H1 (cell line): ENCODE data around the gene PXN. TPM values are rescaled to one million over a fixed set of nuclear protein-coding genes. Genes with fewer than 3 reads are reported as not detected.
A peak's percentile ranks its signal among the peaks of the same experiment; 100 is the strongest.

ENCODE experiments used
- CTCF ChIA-PET: fragments of 300-600 bp; sonication (Branson Sonifier 250); formaldehyde crosslinking; loops from one replicate; lab custom pipeline; 2021; ENCODE audit not compliant: partially characterized antibody; lab: Charles Lee
- POLR2A ChIA-PET: fragments of 300-600 bp; sonication (Branson Sonifier 250); formaldehyde crosslinking; loops from one replicate; lab custom pipeline; 2021; ENCODE audit warnings: inconsistent platforms; ENCODE audit not compliant: partially characterized antibody; lab: Charles Lee
- DNase-seq, 2 experiments: peaks; one replicate each; pipeline versions ENCODE4 v3.0.0 to v3.0.0-alpha.2; 2010 to 2022; ENCODE audit warnings: low spot score in 2 of 2, low read depth in 1 of 2, mixed read lengths in 1 of 2
- FAIRE-seq: peaks from 2 replicates; lab custom pipeline; 2011; peaks lifted over from hg19 to GRCh38; lab: Jason Lieb, UNC
- H2AFZ ChIP-seq: 2 replicates; pipeline ENCODE4 v1.8.1; 2012; ENCODE audit warnings: low read length, inconsistent platforms
- H2AK5ac ChIP-seq: 2 replicates; pipeline ENCODE4 v1.6.1; 2013; ENCODE audit warnings: low read depth, low read length
- H2BK120ac ChIP-seq: replicated peaks from 2 replicates; pipeline ENCODE3; 2013; ENCODE audit warnings: low read depth, low read length, inconsistent platforms
- H2BK12ac ChIP-seq: 2 replicates; pipeline ENCODE4 v1.6.1; 2013; ENCODE audit warnings: low read depth, low read length
- H2BK15ac ChIP-seq: 2 replicates; pipeline ENCODE4 v1.6.1; 2013; ENCODE audit warnings: low read length
- H2BK20ac ChIP-seq: 2 replicates; pipeline ENCODE4 v1.6.1; 2013; ENCODE audit warnings: low read length
- H2BK5ac ChIP-seq: 2 replicates; pipeline ENCODE4 v1.6.1; 2013; ENCODE audit warnings: low read depth, low read length
- H3K14ac ChIP-seq: 2 replicates; pipeline ENCODE4 v1.6.1; 2013; ENCODE audit warnings: inconsistent platforms; ENCODE audit not compliant: insufficient read length
- H3K18ac ChIP-seq: 2 replicates; pipeline ENCODE4 v1.6.1; 2013; ENCODE audit warnings: low read length; ENCODE audit errors: extremely low read depth
- H3K23ac ChIP-seq: 2 replicates; pipeline ENCODE4 v1.6.1; 2013; ENCODE audit warnings: inconsistent platforms; ENCODE audit not compliant: insufficient read length
- H3K23me2 ChIP-seq: 2 replicates; pipeline ENCODE4 v1.6.1; 2013; ENCODE audit warnings: low read depth, low read length
- H3K27ac ChIP-seq: 2 replicates; pipeline ENCODE4 v1.6.1; 2011; ENCODE audit warnings: low read depth, low read length, inconsistent platforms
- H3K27me3 ChIP-seq, 4 experiments: replicated peaks in 1 of 4; 1 replicate in 1 of 4; 2 replicates in 3 of 4; pipeline versions ENCODE4 v1.6.1 to v1.8.1; 2011 to 2013; ENCODE audit warnings: low read length in 3 of 4, mild to moderate bottlenecking in 3 of 4, inconsistent platforms in 2 of 4, mixed read lengths in 2 of 4, moderate library complexity in 1 of 4; ENCODE audit not compliant: control insufficient read depth in 3 of 4, insufficient read depth in 3 of 4; ENCODE audit errors: extremely low read depth in 1 of 4
- H3K36me3 ChIP-seq, 4 experiments: 2 replicates each; pipeline versions ENCODE4 v1.6.1 to v1.8.1; 2011 to 2013; ENCODE audit warnings: mild to moderate bottlenecking in 4 of 4, low read length in 3 of 4, moderate library complexity in 2 of 4, control low read depth in 1 of 4, inconsistent platforms in 1 of 4; ENCODE audit not compliant: insufficient read depth in 4 of 4, control insufficient read depth in 2 of 4
- H3K4ac ChIP-seq: replicated peaks from 2 replicates; pipeline ENCODE3; 2013; ENCODE audit warnings: low read length, low read depth, mixed read lengths, inconsistent platforms; ENCODE audit not compliant: insufficient read length
- H3K4me1 ChIP-seq, 4 experiments: replicated peaks in 1 of 4; 1 replicate in 1 of 4; 2 replicates in 3 of 4; pipeline versions ENCODE4 v1.6.1 to v1.8.1; 2011 to 2013; ENCODE audit warnings: low read length in 3 of 4, inconsistent platforms in 2 of 4, mixed read lengths in 1 of 4; ENCODE audit not compliant: insufficient read depth in 4 of 4, control insufficient read depth in 3 of 4
- H3K4me2 ChIP-seq, 2 experiments: 2 replicates each; pipeline versions ENCODE4 v1.6.1 to v1.8.1; 2011 to 2013; ENCODE audit warnings: low read depth in 2 of 2, low read length in 2 of 2, control low read depth in 1 of 2, inconsistent platforms in 1 of 2, mild to moderate bottlenecking in 1 of 2; ENCODE audit not compliant: insufficient read depth in 1 of 2
- H3K4me3 ChIP-seq, 4 experiments: fragments of 200-600, 300-600 bp in 1 of 4; sonication (generic), shearing (Covaris generic), sonication (Bioruptor Twin) in 1 of 4; 2 replicates each; pipeline versions ENCODE4 v1.5.1 to v1.8.1; 2011 to 2016; ENCODE audit warnings: low read length in 4 of 4, low read depth in 3 of 4, control low read depth in 2 of 4, inconsistent platforms in 2 of 4, mild to moderate bottlenecking in 2 of 4, mixed read lengths in 1 of 4, moderate library complexity in 1 of 4; ENCODE audit not compliant: insufficient read depth in 2 of 4; ENCODE audit errors: extremely low read depth in 1 of 4
- H3K56ac ChIP-seq: replicated peaks from 2 replicates; pipeline ENCODE3; 2013; ENCODE audit warnings: low read depth, mild to moderate bottlenecking, mixed read lengths, low read length, inconsistent platforms; ENCODE audit not compliant: insufficient read length
- H3K79me1 ChIP-seq: 2 replicates; pipeline ENCODE4 v1.6.1; 2013; ENCODE audit warnings: low read depth, low read length, control low read depth
- H3K79me2 ChIP-seq, 2 experiments: 2 replicates each; pipeline versions ENCODE4 v1.6.1 to v1.8.1; 2012 to 2013; ENCODE audit warnings: low read length in 2 of 2, mild to moderate bottlenecking in 2 of 2, inconsistent platforms in 1 of 2; ENCODE audit not compliant: insufficient read depth in 2 of 2, control insufficient read depth in 1 of 2
- H3K9ac ChIP-seq, 4 experiments: replicated peaks in 1 of 4; 1 replicate in 1 of 4; 2 replicates in 3 of 4; pipeline versions ENCODE4 v1.6.1 to v1.8.1; 2011 to 2013; ENCODE audit warnings: low read depth in 3 of 4, low read length in 3 of 4, control low read depth in 2 of 4, mild to moderate bottlenecking in 2 of 4, moderate library complexity in 2 of 4, inconsistent platforms in 1 of 4; ENCODE audit errors: extremely low read depth in 1 of 4
- H3K9me3 ChIP-seq, 2 experiments: 2 replicates each; pipeline versions ENCODE4 v1.6.1 to v1.8.1; 2012 to 2013; ENCODE audit warnings: mild to moderate bottlenecking in 2 of 2, moderate library complexity in 2 of 2, control low read depth in 1 of 2, inconsistent platforms in 1 of 2, low read depth in 1 of 2, low read length in 1 of 2, mixed read lengths in 1 of 2; ENCODE audit not compliant: insufficient read depth in 2 of 2
- H4K20me1 ChIP-seq, 2 experiments: replicated peaks in 1 of 2; 2 replicates each; pipeline versions ENCODE3 to v1.8.1; 2011 to 2013; ENCODE audit warnings: inconsistent platforms in 2 of 2, low read length in 2 of 2, mild to moderate bottlenecking in 1 of 2; ENCODE audit not compliant: insufficient read depth in 2 of 2, control insufficient read depth in 1 of 2
- H4K5ac ChIP-seq: 2 replicates; pipeline ENCODE4 v1.6.1; 2013; ENCODE audit warnings: low read length, low read depth, mixed read lengths, inconsistent platforms; ENCODE audit not compliant: insufficient read length
- H4K8ac ChIP-seq: 2 replicates; pipeline ENCODE4 v1.8.0; 2013; ENCODE audit warnings: mild to moderate bottlenecking, moderate library complexity, low read length, inconsistent platforms; ENCODE audit not compliant: insufficient read depth; ENCODE audit errors: extremely low read depth
- H4K91ac ChIP-seq: replicated peaks from 2 replicates; pipeline ENCODE3; 2013; ENCODE audit warnings: low read length, mixed read lengths, inconsistent platforms; ENCODE audit not compliant: insufficient read length
- ATF3 ChIP-seq: IDR thresholded peaks from 2 replicates; pipeline ENCODE4 v1.6.1; 2011; ENCODE audit warnings: low read depth, mild to moderate bottlenecking, low read length; ENCODE audit not compliant: insufficient read depth
- JUN ChIP-seq: IDR thresholded peaks from 2 replicates; pipeline ENCODE4 v1.6.1; 2011; ENCODE audit warnings: low read depth, mild to moderate bottlenecking, improper control_type of control experiment, low read length
- MAX ChIP-seq: IDR thresholded peaks from 2 replicates; pipeline ENCODE4 v1.6.1; 2012; ENCODE audit warnings: inconsistent platforms
- POLR2A ChIP-seq, 2 experiments: IDR thresholded peaks; 1 replicate in 1 of 2; 2 replicates in 1 of 2; pipeline ENCODE4 v1.6.1; 2011; ENCODE audit warnings: low read depth in 2 of 2, low read length in 2 of 2, mild to moderate bottlenecking in 2 of 2; ENCODE audit errors: control extremely low read depth in 1 of 2
- RXRA ChIP-seq: IDR thresholded peaks from 2 replicates; pipeline ENCODE4 v1.6.1; 2011; ENCODE audit warnings: low read depth, mild to moderate bottlenecking, low read length, moderate library complexity; ENCODE audit not compliant: insufficient read depth
- WGBS, 2 experiments: shearing (Covaris generic) in 1 of 2; methylation state at CpG; one replicate each; pipeline versions ENCODE4 v1.1.6 to v1.1.7; 2013 to 2015; ENCODE audit warnings: low lambda C conversion rate in 2 of 2, mixed read lengths in 2 of 2, inconsistent platforms in 1 of 2, low coverage in 1 of 2, missing lambda C conversion rate in 1 of 2; ENCODE audit not compliant: insufficient replicate concordance in 2 of 2, insufficient coverage in 1 of 2, insufficient read length in 1 of 2; ENCODE audit errors: extremely low coverage in 1 of 2, missing lambda C conversion rate in 1 of 2; 5-methylcytosine and 5-hydroxymethylcytosine counted together
- polyA plus RNA-seq, 7 experiments: library from polyadenylated mRNA; depleted of rRNA in 3 of 7; stranded (reverse) in 5 of 7; unstranded in 2 of 7; fragments of >200 nt in 5 of 7; fragments of 200-250 nt in 2 of 7; gene quantifications; 1 replicate in 5 of 7; 2 replicates in 1 of 7; 4 replicates in 1 of 7; pipeline versions ENCODE4 v1.2.1 to v1.2.3, GENCODE V29; 2011 to 2013; ENCODE audit warnings: missing spikeins in 2 of 7, mixed read lengths in 2 of 7
- total RNA-seq: library from RNA; stranded (reverse); fragmentation: NEBNext Ultra II Directional; extraction: Animal tissue kit (Norgen Biotek cat#: 25700); gene quantifications from 2 replicates; pipeline ENCODE4 v1.2.1, GENCODE V29; 2021

The PXN gene
- total and polyA plus RNA-seq, 2 of the 8 experiments (the other 6 are each of a cell fraction or from before 2014, with no cell fraction given), result 51.0 to 105 TPM

- H3K9me3 ChIP-seq, result no peaks in the 10 kb centered on the region
- no peaks in the 10 kb centered on the region for H3K4me1 ChIP-seq
- no peaks in the 10 kb centered on the region for H3K27me3 ChIP-seq
- H3K18ac ChIP-seq, result no peak overlapping the region
- no peaks in the 10 kb centered on the region for H3K23me2 ChIP-seq
- H2BK15ac ChIP-seq, result no peak overlapping the region
- no peak overlapping the region for H2AK5ac ChIP-seq
- H2BK120ac ChIP-seq, result no peak overlapping the region
- no peak overlapping the region for H3K56ac ChIP-seq
- H4K20me1 ChIP-seq, result peaks cover 4% of the 10 kb centered on the region in 2 experiments
- FAIRE-seq, result no peak
- H2BK5ac ChIP-seq, result no peak overlapping the region
- H2BK12ac ChIP-seq, result no peak overlapping the region
- no peak overlapping the region for H3K27ac ChIP-seq
- TF ChIP-seq RXRA, result no peak
- no peak for TF ChIP-seq ATF3
- TF ChIP-seq MAX, result no peak
- no peak for TF ChIP-seq JUN
- TF ChIP-seq POLR2A (IDR thresholded peaks at IDR 0.05; ENCODE audit: control extremely low read depth in 1 of 2, low read depth in 2 of 2, low read length in 2 of 2), result peak in 1 of 2 experiments; percentile 10; a peak in 1 of 3 replicates
- TF ChIP-seq, all 59 proteins: peak for 1
- POLR2A ChIA-PET, result interaction anchor here (29.0 to 88.3 kb wide), 3 partner anchors 4 to 55 kb away, joined by 1305 to 4270 read pairs (median 1305); partner anchors contain the start of genes GCN1, PXN, RNU4-1 and RNU4-2
- Histone ChIP-seq H3K4ac (no peak overlapping the region), H3K36me3 (peaks cover 7 to 55% (median 35%) of the 10 kb centered on the region in 4 experiments), H3K9ac (no peak overlapping the region), H3K79me1 (no peaks in the 10 kb centered on the region), H4K8ac (no peak overlapping the region), H2AFZ (no peak overlapping the region), H3K4me2 (no peak overlapping the region), H3K79me2 (no peaks in the 10 kb centered on the region), H3K23ac (no peak overlapping the region), H4K91ac (no peak overlapping the region), H4K5ac (no peak overlapping the region), H3K4me3 (no peak overlapping the region), H3K14ac (no peak overlapping the region), H2BK20ac (no peak overlapping the region)
- WGBS, 2 experiments, result 78% methylated on average over 9 of the region's 9 CpGs; no CpG with 5 or more reads in 1 of the 2 experiments
- DNase-seq, result no peak
- CTCF ChIA-PET, result interaction anchor here (1.2 kb wide), 1 partner anchor 11 kb away, joined by 3 read pairs; the partner anchor contains the start of gene RPLP0
Observed at GRCh38 chr12:120211904-120212283, 53.6 kb downstream of the PXN start.
